NCI-H2029 (cell line): ENCODE data around the gene CCR1.
"Not testable (repeated sequence)": the region's sequence is repeated elsewhere in the genome, so short reads cannot be mapped to it uniquely, and the experiment has no call there.

Experiments used
- DNase-seq: peaks from one replicate; lab custom pipeline; 2025; lab: John Stamatoyannopoulos, UW

CCR1 gene

DNA sequence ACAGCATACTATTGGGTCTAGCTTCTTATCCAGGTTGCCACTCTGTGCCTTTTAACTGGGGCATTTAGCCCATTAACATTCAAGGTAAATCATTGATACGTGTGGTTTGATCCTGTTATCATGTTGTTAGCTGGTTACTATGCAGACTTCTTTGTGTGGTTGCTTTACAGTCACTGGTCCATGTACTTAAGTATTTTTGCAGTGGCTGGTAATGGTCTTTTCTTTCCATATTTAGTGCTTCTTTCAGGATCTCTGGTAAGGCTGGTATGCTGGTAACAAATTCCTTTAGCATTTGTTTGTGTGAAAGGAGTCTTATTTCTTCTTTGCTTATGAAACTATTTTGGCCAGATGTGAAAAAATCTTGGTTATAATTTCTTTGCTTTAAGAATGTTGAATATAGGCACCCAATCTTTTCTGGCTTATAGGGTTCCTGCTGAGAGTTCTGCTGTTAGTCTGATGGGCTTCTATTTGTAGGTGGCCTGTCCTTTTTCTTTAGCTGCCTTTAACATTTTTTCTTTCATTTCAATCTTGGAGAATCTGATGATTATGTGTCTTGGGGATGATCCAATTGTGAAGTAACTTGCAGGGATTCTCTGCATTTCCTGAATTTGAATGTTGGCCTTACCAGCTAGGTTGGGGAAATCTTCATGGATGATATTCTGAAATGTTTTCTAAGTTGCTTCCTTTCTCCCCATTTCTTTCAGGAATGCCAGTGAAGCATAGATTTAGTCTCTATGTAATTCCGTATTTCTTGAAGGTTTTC, 39.3 kb downstream of the CCR1 start:
- DNase-seq = no peak

DNA sequence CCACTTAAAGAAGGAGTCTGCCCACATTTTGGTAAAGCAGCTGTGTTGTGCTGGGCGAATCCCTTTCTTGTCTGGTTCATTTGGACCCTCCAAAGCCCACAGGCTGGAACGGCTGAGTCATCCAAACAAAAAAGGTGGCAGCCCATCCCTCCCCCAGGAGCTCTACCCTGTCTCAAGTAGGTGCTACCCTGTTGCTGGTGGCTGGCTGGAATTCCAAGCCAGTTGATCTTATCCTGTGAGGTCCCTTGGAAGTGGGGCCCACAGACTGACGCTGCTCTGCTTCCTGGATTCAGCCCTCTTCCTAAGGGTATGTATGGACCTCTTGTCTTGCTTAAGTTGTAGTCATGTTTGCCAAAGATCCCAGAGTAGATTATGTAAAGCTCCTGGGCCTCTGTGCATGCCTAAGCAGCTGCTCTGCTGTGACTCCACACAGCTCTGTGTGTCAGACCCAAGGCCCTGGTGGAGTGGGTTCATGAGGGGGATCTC, 44.5 kb downstream of the CCR1 start:
- no peak for DNase-seq

DNA sequence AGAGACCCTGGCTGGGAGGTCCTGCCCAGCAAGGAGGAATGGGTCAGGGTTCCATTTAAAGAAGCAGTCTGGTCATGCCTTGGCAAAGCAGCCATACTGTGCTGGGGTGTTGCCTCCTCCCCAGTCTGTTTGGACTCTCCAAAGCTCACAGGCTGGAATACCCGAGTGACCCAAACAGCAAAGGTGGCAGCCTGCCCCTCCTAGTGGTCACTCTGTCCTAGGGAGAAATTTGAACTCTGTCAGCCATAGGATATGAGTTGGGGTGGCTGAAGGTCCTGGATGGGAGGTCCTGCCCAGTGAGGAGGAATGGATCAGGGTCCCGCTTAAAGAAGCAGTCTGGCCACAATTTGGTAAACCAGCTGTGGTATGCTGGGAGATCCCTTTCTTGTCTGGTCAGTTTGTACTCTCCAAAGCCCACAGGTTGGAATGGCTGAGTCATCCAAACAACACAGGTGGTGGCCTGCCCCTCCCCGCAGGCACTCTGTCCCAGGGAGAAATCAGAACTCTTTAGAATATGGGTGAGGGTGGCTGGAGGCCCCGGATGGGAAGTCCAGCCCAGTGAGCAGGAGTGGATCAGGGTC, 45.0 kb downstream of the CCR1 start:
- no peak for DNase-seq

DNA sequence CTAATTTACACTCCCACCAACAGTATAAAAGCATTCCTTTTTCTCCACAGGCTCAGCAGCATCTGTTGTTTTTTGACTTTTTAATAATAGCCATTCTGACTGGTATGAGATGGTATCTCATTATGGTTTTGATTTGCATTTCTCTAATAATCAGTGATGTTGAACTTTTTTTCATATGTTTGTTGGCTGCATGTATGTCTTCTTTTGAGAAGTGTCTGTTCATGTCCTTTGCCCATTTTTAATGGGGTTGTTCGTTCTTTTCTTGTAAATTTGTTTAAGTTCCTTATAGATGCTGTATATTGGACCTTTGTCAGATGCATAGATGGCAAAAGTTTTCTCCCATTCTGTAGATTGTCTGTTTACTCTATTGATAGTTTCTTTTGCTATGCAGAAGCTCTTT, 50.4 kb downstream of the CCR1 start:
- not testable (repeated sequence) for DNase-seq

DNA sequence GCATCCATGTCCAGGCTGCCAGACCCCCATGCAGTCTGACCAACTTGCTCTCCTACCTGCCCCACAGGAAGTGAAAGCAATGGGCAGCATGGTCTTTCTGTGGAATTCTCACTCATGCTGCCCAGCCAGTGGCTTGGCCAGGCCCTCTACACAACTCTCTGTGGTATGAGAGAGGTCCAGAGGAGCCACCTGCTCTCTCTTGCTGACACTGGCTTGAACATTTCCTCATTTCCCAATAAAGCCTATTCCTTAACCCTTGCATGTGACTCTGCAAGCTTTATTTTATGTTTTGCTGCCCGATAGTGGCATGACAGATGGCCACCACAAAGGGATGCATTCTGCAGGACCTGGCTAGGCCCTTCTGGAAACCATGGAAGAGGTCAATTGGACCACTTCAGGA, 53.8 kb downstream of the CCR1 start:
- DNase-seq = no peak
